GM23338 (cell line): ENCODE data around the gene MXRA8. TPM values are rescaled to one million over a fixed set of nuclear protein-coding genes. Genes with fewer than 3 reads are reported as not detected.

ENCODE experiments used
- ATAC-seq: fragments of 200-7000 bp; cut with Tn5 transposase; 3 replicates; pipeline ENCODE4 v1.9.1; 2020
- DNase-seq: peaks from one replicate; pipeline ENCODE4 v3.0.0-alpha.2; 2015; ENCODE audit warnings: low spot score
- H2AFZ ChIP-seq: fragments of 200-600 bp; sonication (generic); 2 replicates; pipeline ENCODE4 v1.8.0; 2016; ENCODE audit warnings: antibody characterized with exemption, mild to moderate bottlenecking, moderate library complexity
- H3F3A ChIP-seq: fragments of 200-600 bp; sonication (generic); replicated peaks from 2 replicates; pipeline ENCODE4 v1.8.0; 2017; ENCODE audit warnings: antibody characterized with exemption, mixed run types, low read depth
- H3K27ac ChIP-seq: fragments of 200-600 bp; sonication (generic); 2 replicates; pipeline ENCODE4 v1.6.1; 2016; ENCODE audit warnings: low read depth
- H3K27me3 ChIP-seq: fragments of 200-600 bp; sonication (generic); 2 replicates; pipeline ENCODE4 v1.8.0; 2016; ENCODE audit warnings: mild to moderate bottlenecking, mixed run types, moderate library complexity; ENCODE audit not compliant: insufficient read depth
- H3K36me3 ChIP-seq: fragments of 200-600 bp; sonication (generic); 2 replicates; pipeline ENCODE4 v1.8.0; 2016; ENCODE audit warnings: mild to moderate bottlenecking; ENCODE audit not compliant: insufficient read depth
- H3K4me1 ChIP-seq: fragments of 200-600 bp; sonication (generic); 2 replicates; pipeline ENCODE4 v1.8.0; 2016; ENCODE audit warnings: mild to moderate bottlenecking, moderate library complexity; ENCODE audit not compliant: insufficient read depth
- H3K4me2 ChIP-seq: fragments of 200-600 bp; sonication (generic); 2 replicates; pipeline ENCODE4 v1.7.1; 2017; ENCODE audit warnings: mixed run types
- H3K4me3 ChIP-seq: fragments of 200-600 bp; sonication (generic); 2 replicates; pipeline ENCODE4 v1.6.1; 2016; ENCODE audit warnings: mixed run types
- H3K79me2 ChIP-seq: fragments of 200-600 bp; sonication (generic); replicated peaks from 2 replicates; pipeline ENCODE4 v1.8.0; 2017; ENCODE audit warnings: mild to moderate bottlenecking; ENCODE audit not compliant: insufficient read depth
- H3K9me2 ChIP-seq: fragments of 200-600 bp; sonication (generic); 2 replicates; pipeline ENCODE4 v1.8.0; 2017; ENCODE audit not compliant: insufficient read depth
- H4K20me1 ChIP-seq: fragments of 200-600 bp; sonication (generic); replicated peaks from 2 replicates; pipeline ENCODE4 v1.8.0; 2017; ENCODE audit warnings: mild to moderate bottlenecking; ENCODE audit not compliant: insufficient read depth
- H3K27ac Mint-ChIP-seq: 2 replicates; pipeline ENCODE4 v1.8.0; 2020; ENCODE audit warnings: inconsistent platforms, mild to moderate bottlenecking, moderate library complexity, mixed read lengths
- H3K27me3 Mint-ChIP-seq: 3 replicates; pipeline ENCODE4 v1.8.0; 2022; ENCODE audit warnings: low read depth, mild to moderate bottlenecking, moderate library complexity, mixed read lengths, inconsistent platforms; ENCODE audit not compliant: insufficient read depth, poor library complexity
- H3K36me3 Mint-ChIP-seq: 3 replicates; pipeline ENCODE4 v1.8.0; 2021; ENCODE audit warnings: low read depth, mild to moderate bottlenecking, inconsistent platforms, moderate library complexity, mixed read lengths
- H3K4me1 Mint-ChIP-seq: 3 replicates; pipeline ENCODE4 v1.8.0; 2020; ENCODE audit warnings: mild to moderate bottlenecking, inconsistent platforms, mixed read lengths
- H3K4me3 Mint-ChIP-seq: 3 replicates; pipeline ENCODE4 v1.8.0; 2021; ENCODE audit warnings: moderate library complexity, mild to moderate bottlenecking, inconsistent platforms, mixed read lengths
- H3K9me3 Mint-ChIP-seq: 3 replicates; pipeline ENCODE4 v1.8.0; 2020; ENCODE audit warnings: moderate library complexity, mild to moderate bottlenecking, inconsistent platforms, mixed read lengths
- CREB1 ChIP-seq: fragments of 250-450 bp; sonication (Bioruptor Pico); IDR thresholded peaks from 2 replicates; pipeline ENCODE4 v1.5.0; 2020; ENCODE audit warnings: low read depth, mild to moderate bottlenecking, moderate library complexity
- CTCF ChIP-seq, 2 experiments: fragments of 200-600 bp in 1 of 2; sonication (generic) in 1 of 2; conservative IDR thresholded peaks; 2 replicates each; pipeline versions ENCODE4 v1.5.1 to v1.6.1; 2016 to 2017; ENCODE audit warnings: antibody characterized with exemption in 2 of 2, low read depth in 2 of 2, mild to moderate bottlenecking in 2 of 2, moderate library complexity in 1 of 2
- EZH2 ChIP-seq: fragments of 200-600 bp; sonication (generic); IDR thresholded peaks from one replicate; pipeline ENCODE4 v1.8.0; 2017; ENCODE audit warnings: antibody characterized with exemption, mild to moderate bottlenecking, low read depth; ENCODE audit not compliant: unreplicated experiment
- JUNB ChIP-seq: IDR thresholded peaks from one replicate; pipeline ENCODE4 v1.6.1; 2016; ENCODE audit warnings: antibody characterized with exemption; ENCODE audit not compliant: unreplicated experiment
- NANOG ChIP-seq: IDR thresholded peaks from 2 replicates; pipeline ENCODE4 v1.6.1; 2016; ENCODE audit warnings: antibody characterized with exemption, borderline replicate concordance
- REST ChIP-seq: IDR thresholded peaks from one replicate; pipeline ENCODE4 v1.6.1; 2018; ENCODE audit warnings: antibody characterized with exemption; ENCODE audit not compliant: unreplicated experiment
- STAT1 ChIP-seq: IDR thresholded peaks from one replicate; pipeline ENCODE4 v1.6.1; 2016; ENCODE audit warnings: antibody characterized with exemption; ENCODE audit not compliant: unreplicated experiment
- ZNF114 ChIP-seq: fragments of 250-450 bp; sonication (Bioruptor Pico); IDR thresholded peaks from 2 replicates; pipeline ENCODE4 v1.5.0; 2020; ENCODE audit warnings: mild to moderate bottlenecking, moderate library complexity
- microRNA-seq: library from miRNA; unstranded; fragments of <30 nt; microRNA quantifications from one replicate; pipeline ENCODE4, GENCODE V29; 2017
- polyA plus RNA-seq: library from polyadenylated mRNA; unstranded; fragments of >200 nt; fragmentation: Nextera tagmentation; extraction: Ambion mirVana; gene quantifications from 2 replicates; pipeline ENCODE4 v1.2.1, GENCODE V29; 2016
- total RNA-seq: library from RNA; depleted of rRNA; stranded (reverse); fragments of >200 nt; shearing (Covaris generic); gene quantifications from 2 replicates; pipeline ENCODE4 v1.2.3, GENCODE V29; 2014; rRNA removed

Gene MXRA8
- total and polyA plus RNA-seq, 2 experiments from 2014 or later, result 9.1 to 17.2 TPM

GRCh38 chr1:1302951-1303509, 55.3 kb downstream of the MXRA8 start:
- no peak for TF ChIP-seq CREB1 (CRISPR knock-in tag)
- TF ChIP-seq EZH2, result no peak
- TF ChIP-seq ZNF114 (CRISPR knock-in tag), result no peak
- TF ChIP-seq CTCF (conservative IDR thresholded peaks at IDR 0.05; ENCODE audit: low read depth in 2 of 2), result no peak
- TF ChIP-seq NANOG, result no peak
- no peak for TF ChIP-seq REST
- TF ChIP-seq JUNB, result no peak
- no peak for TF ChIP-seq STAT1
- H3K4me1 ChIP-seq, result peaks cover 7% of the 10 kb centered on the region; the same call in 1 of the 2 replicates
- H3K27me3 Mint-ChIP-seq, result peaks cover 14% of the 10 kb centered on the region
- no peak overlapping the region for H3K27ac Mint-ChIP-seq
- no peaks in the 10 kb centered on the region; the same call in 2 of the 3 replicates for H3K36me3 Mint-ChIP-seq
- no peaks in the 10 kb centered on the region for H3K9me3 Mint-ChIP-seq
- peaks cover 20% of the 10 kb centered on the region; the same call in 2 of the 3 replicates for H3K4me1 Mint-ChIP-seq
- no peak overlapping the region for H3K4me2 ChIP-seq
- H2AFZ ChIP-seq, result no peak overlapping the region
- H3F3A ChIP-seq, result no peaks in the 10 kb centered on the region
- DNase-seq, result no peak
- no peaks in the 10 kb centered on the region for H3K36me3 ChIP-seq
- no peaks in the 10 kb centered on the region for H4K20me1 ChIP-seq
- no peaks in the 10 kb centered on the region for H3K9me2 ChIP-seq
- peaks cover 5% of the 10 kb centered on the region; the same call in 1 of the 2 replicates for H3K79me2 ChIP-seq
- no peak overlapping the region for H3K27ac ChIP-seq
- no peak overlapping the region for H3K4me3 ChIP-seq
- H3K4me3 Mint-ChIP-seq, result no peak overlapping the region
- ATAC-seq, result no peak
- no peaks in the 10 kb centered on the region for H3K27me3 ChIP-seq

Small RNA genes lying within 50 kb of the gene (microRNA-seq; reads per million reads assigned to microRNA genes)
- gene MIR6727, result not detected
- not detected for gene MIR6808

Other genes starting within 250 kb of the MXRA8 start
- 21.3 and 21.5 TPM in 2 replicates for gene C1orf159, start 242.5 kb downstream of the MXRA8 start, total RNA-seq
- 9.6 and 9.9 TPM in 2 replicates for gene C1orf159, start 242.5 kb downstream of the MXRA8 start, polyA plus RNA-seq
- gene TTLL10, start 184.7 kb downstream of the MXRA8 start, total RNA-seq, result 0.45 TPM in 1 of 2 replicates, not detected in the other
- not detected in 2 replicates for gene TTLL10, start 184.7 kb downstream of the MXRA8 start, polyA plus RNA-seq
- gene TNFRSF18, start 152.0 kb downstream of the MXRA8 start, total RNA-seq, result 0.58 and 1.5 TPM in 2 replicates
- gene TNFRSF18, start 152.0 kb downstream of the MXRA8 start, polyA plus RNA-seq, result 0.56 and 1.1 TPM in 2 replicates
- gene TNFRSF4, start 144.4 kb downstream of the MXRA8 start, total RNA-seq, result not detected in 2 replicates
- not detected in 2 replicates for gene TNFRSF4, start 144.4 kb downstream of the MXRA8 start, polyA plus RNA-seq
- gene SDF4, start 126.6 kb downstream of the MXRA8 start, total RNA-seq, result 51.6 and 62.6 TPM in 2 replicates
- gene SDF4, start 126.6 kb downstream of the MXRA8 start, polyA plus RNA-seq, result 45.0 and 49.2 TPM in 2 replicates
- gene B3GALT6, start 126.3 kb downstream of the MXRA8 start, total RNA-seq, result 26.5 and 33.5 TPM in 2 replicates
- 5.5 and 9.3 TPM in 2 replicates for gene B3GALT6, start 126.3 kb downstream of the MXRA8 start, polyA plus RNA-seq
- gene C1QTNF12, start 111.8 kb downstream of the MXRA8 start, total RNA-seq, result 3.0 and 4.1 TPM in 2 replicates
- gene C1QTNF12, start 111.8 kb downstream of the MXRA8 start, polyA plus RNA-seq, result 4.1 and 4.2 TPM in 2 replicates
- 70.2 and 73.5 TPM in 2 replicates for gene UBE2J2, start 84.7 kb downstream of the MXRA8 start, total RNA-seq
- gene UBE2J2, start 84.7 kb downstream of the MXRA8 start, polyA plus RNA-seq, result 47.1 and 49.5 TPM in 2 replicates
- gene SCNN1D, start 78.1 kb downstream of the MXRA8 start, total RNA-seq, result 0.70 and 1.4 TPM in 2 replicates
- 1.7 and 1.8 TPM in 2 replicates for gene SCNN1D, start 78.1 kb downstream of the MXRA8 start, polyA plus RNA-seq
- 27.7 and 31.9 TPM in 2 replicates for gene ACAP3, start 50.6 kb downstream of the MXRA8 start, total RNA-seq
- gene ACAP3, start 50.6 kb downstream of the MXRA8 start, polyA plus RNA-seq, result 6.4 and 8.1 TPM in 2 replicates
- gene PUSL1, start 50.0 kb downstream of the MXRA8 start, total RNA-seq, result 49.9 and 55.8 TPM in 2 replicates
- gene PUSL1, start 50.0 kb downstream of the MXRA8 start, polyA plus RNA-seq, result 41.5 and 43.9 TPM in 2 replicates
- gene INTS11, start 33.9 kb downstream of the MXRA8 start, total RNA-seq, result 140 and 161 TPM in 2 replicates
- 102 and 110 TPM in 2 replicates for gene INTS11, start 33.9 kb downstream of the MXRA8 start, polyA plus RNA-seq
- gene CPTP, start 33.8 kb downstream of the MXRA8 start, total RNA-seq, result 12.9 and 13.5 TPM in 2 replicates
- 8.1 and 8.2 TPM in 2 replicates for gene CPTP, start 33.8 kb downstream of the MXRA8 start, polyA plus RNA-seq
- gene TAS1R3, start 27.3 kb downstream of the MXRA8 start, total RNA-seq, result 0.14 TPM in 1 of 2 replicates, not detected in the other
- 0.12 TPM in 1 of 2 replicates, not detected in the other for gene TAS1R3, start 27.3 kb downstream of the MXRA8 start, polyA plus RNA-seq
- gene DVL1, start 9.1 kb downstream of the MXRA8 start, total RNA-seq, result 62.7 and 69.7 TPM in 2 replicates
- gene DVL1, start 9.1 kb downstream of the MXRA8 start, polyA plus RNA-seq, result 13.5 and 15.4 TPM in 2 replicates
- 156 and 167 TPM in 2 replicates for gene AURKAIP1, start 16.7 kb upstream of the MXRA8 start, total RNA-seq
- 355 and 369 TPM in 2 replicates for gene AURKAIP1, start 16.7 kb upstream of the MXRA8 start, polyA plus RNA-seq
- 146 and 147 TPM in 2 replicates for gene CCNL2, start 40.8 kb upstream of the MXRA8 start, total RNA-seq
- gene CCNL2, start 40.8 kb upstream of the MXRA8 start, polyA plus RNA-seq, result 99.4 and 115 TPM in 2 replicates
- 158 and 173 TPM in 2 replicates for gene MRPL20, start 48.7 kb upstream of the MXRA8 start, total RNA-seq
- gene MRPL20, start 48.7 kb upstream of the MXRA8 start, polyA plus RNA-seq, result 319 and 344 TPM in 2 replicates
- gene ANKRD65, start 62.7 kb upstream of the MXRA8 start, total RNA-seq, result 1.7 and 1.8 TPM in 2 replicates
- 1.6 and 2.6 TPM in 2 replicates for gene ANKRD65, start 62.7 kb upstream of the MXRA8 start, polyA plus RNA-seq
- gene VWA1, start 77.1 kb upstream of the MXRA8 start, total RNA-seq, result 21.9 and 31.5 TPM in 2 replicates
- 7.2 and 7.9 TPM in 2 replicates for gene VWA1, start 77.1 kb upstream of the MXRA8 start, polyA plus RNA-seq
- gene ATAD3C, start 91.1 kb upstream of the MXRA8 start, total RNA-seq, result 0.45 and 1.2 TPM in 2 replicates
- gene ATAD3C, start 91.1 kb upstream of the MXRA8 start, polyA plus RNA-seq, result 1.1 and 1.3 TPM in 2 replicates
- 61.4 and 63.4 TPM in 2 replicates for gene ATAD3B, start 113.2 kb upstream of the MXRA8 start, total RNA-seq
- 32.3 and 37.8 TPM in 2 replicates for gene ATAD3B, start 113.2 kb upstream of the MXRA8 start, polyA plus RNA-seq
- gene ATAD3A, start 153.6 kb upstream of the MXRA8 start, total RNA-seq, result 71.4 and 80.3 TPM in 2 replicates
- 36.5 and 39.3 TPM in 2 replicates for gene ATAD3A, start 153.6 kb upstream of the MXRA8 start, polyA plus RNA-seq
- gene TMEM240, start 182.1 kb upstream of the MXRA8 start, total RNA-seq, result 0.74 and 5.1 TPM in 2 replicates
- 1.8 and 1.9 TPM in 2 replicates for gene TMEM240, start 182.1 kb upstream of the MXRA8 start, polyA plus RNA-seq
- 148 and 163 TPM in 2 replicates for gene SSU72, start 216.3 kb upstream of the MXRA8 start, total RNA-seq
- 244 and 248 TPM in 2 replicates for gene SSU72, start 216.3 kb upstream of the MXRA8 start, polyA plus RNA-seq
- gene FNDC10, start 241.6 kb upstream of the MXRA8 start, total RNA-seq, result 11.1 and 15.1 TPM in 2 replicates
- gene FNDC10, start 241.6 kb upstream of the MXRA8 start, polyA plus RNA-seq, result 7.7 and 8.6 TPM in 2 replicates